Activated gamma-delta T cell (primary cell): ENCODE results near the gene FAM120A.

Experiments used
- DNase-seq: peaks from one replicate; lab custom pipeline; 2025; lab: John Stamatoyannopoulos, UW

The FAM120A gene

GRCh38 chr9:93473411-93473810 lies 21.9 kb downstream of the FAM120A start:
- DNase-seq = no peak

GRCh38 chr9:93475108-93475507 lies 23.6 kb downstream of the FAM120A start:
- DNase-seq = no peak

GRCh38 chr9:93475856-93476255 lies 24.4 kb downstream of the FAM120A start:
- DNase-seq = no peak

- DNase-seq = no peak
Observed at GRCh38 chr9:93476924-93477323, 25.4 kb downstream of the FAM120A start.

GRCh38 chr9:93477397-93477796 lies 25.9 kb downstream of the FAM120A start:
- no peak for DNase-seq

- DNase-seq = no peak
Observed at GRCh38 chr9:93479726-93480125, 28.2 kb downstream of the FAM120A start.

GRCh38 chr9:93480262-93480661 lies 28.8 kb downstream of the FAM120A start:
- DNase-seq = no peak

- no peak for DNase-seq
Observed at GRCh38 chr9:93480728-93481324, 29.3 kb downstream of the FAM120A start.

- no peak for DNase-seq
Observed at GRCh38 chr9:93483497-93483896, 32.0 kb downstream of the FAM120A start.

- DNase-seq = no peak
Observed at GRCh38 chr9:93486268-93486667, 34.8 kb downstream of the FAM120A start.

GRCh38 chr9:93488244-93488643 lies 36.8 kb downstream of the FAM120A start:
- DNase-seq = no peak

- DNase-seq = no peak
Observed at GRCh38 chr9:93491593-93492232, 40.2 kb downstream of the FAM120A start.

- DNase-seq = no peak
Observed at GRCh38 chr9:93492327-93492726, 40.8 kb downstream of the FAM120A start.

GRCh38 chr9:93493949-93494348 lies 42.5 kb downstream of the FAM120A start:
- no peak for DNase-seq

GRCh38 chr9:93496285-93496684 lies 44.8 kb downstream of the FAM120A start:
- DNase-seq = no peak

GRCh38 chr9:93500571-93501298 lies 49.2 kb downstream of the FAM120A start:
- DNase-seq = no peak

GRCh38 chr9:93501406-93501805 lies 49.9 kb downstream of the FAM120A start:
- DNase-seq = no peak

GRCh38 chr9:93503381-93503780 lies 51.9 kb downstream of the FAM120A start:
- no peak for DNase-seq

GRCh38 chr9:93505541-93506132 lies 54.2 kb downstream of the FAM120A start:
- no peak for DNase-seq

- no peak for DNase-seq
Observed at GRCh38 chr9:93507768-93508167, 56.3 kb downstream of the FAM120A start.

- no peak for DNase-seq
Observed at GRCh38 chr9:93508207-93508606, 56.7 kb downstream of the FAM120A start.

- no peak for DNase-seq
Observed at GRCh38 chr9:93509084-93509483, 57.6 kb downstream of the FAM120A start.

- DNase-seq = no peak
Observed at GRCh38 chr9:93510041-93510440, 58.6 kb downstream of the FAM120A start.
